Mesenchymal stem cell (in vitro differentiated cells and primary cell): Measurements from ENCODE around the gene GTPBP2.

Experiments
- DNase-seq: peaks from one replicate; pipeline ENCODE4 v3.0.0-alpha.2; 2013
- H2AFZ ChIP-seq: one replicate; pipeline ENCODE4 v1.6.1; 2013; ENCODE audit warnings: low read depth, mild to moderate bottlenecking, control low read depth, inconsistent platforms, low read length, moderate library complexity
- H2AK5ac ChIP-seq: 2 replicates; pipeline ENCODE4 v1.6.1; 2013; ENCODE audit warnings: low read length, moderate library complexity, mild to moderate bottlenecking, inconsistent platforms; ENCODE audit not compliant: severe bottlenecking
- H2BK120ac ChIP-seq: one replicate; pipeline ENCODE4 v1.6.1; 2013; ENCODE audit warnings: low read depth, mild to moderate bottlenecking, inconsistent platforms, low read length, moderate library complexity
- H2BK12ac ChIP-seq, 2 experiments: one replicate each; pipeline ENCODE4 v1.6.1; 2013; ENCODE audit warnings: inconsistent platforms in 2 of 2, low read length in 2 of 2, mild to moderate bottlenecking in 2 of 2, moderate library complexity in 2 of 2, control low read depth in 1 of 2
- H2BK15ac ChIP-seq: one replicate; pipeline ENCODE4 v1.6.1; 2013; ENCODE audit warnings: mild to moderate bottlenecking, low read depth, inconsistent platforms; ENCODE audit not compliant: poor library complexity, severe bottlenecking
- H2BK5ac ChIP-seq: 2 replicates; pipeline ENCODE4 v1.6.1; 2013; ENCODE audit warnings: low read depth, mild to moderate bottlenecking, low read length, control low read depth, inconsistent platforms; ENCODE audit not compliant: poor library complexity, severe bottlenecking
- H3K14ac ChIP-seq, 2 experiments: one replicate each; pipeline ENCODE4 v1.6.1; 2013; ENCODE audit warnings: inconsistent platforms in 2 of 2, low read length in 2 of 2, control low read depth in 1 of 2, mild to moderate bottlenecking in 1 of 2, moderate library complexity in 1 of 2
- H3K18ac ChIP-seq, 2 experiments: one replicate each; pipeline ENCODE4 v1.6.1; 2013; ENCODE audit warnings: inconsistent platforms in 2 of 2, low read length in 2 of 2, control low read depth in 1 of 2, low read depth in 1 of 2, mild to moderate bottlenecking in 1 of 2
- H3K23ac ChIP-seq, 2 experiments: one replicate each; pipeline ENCODE4 v1.6.1; 2013; ENCODE audit warnings: inconsistent platforms in 2 of 2, low read length in 2 of 2, mild to moderate bottlenecking in 2 of 2, moderate library complexity in 2 of 2, control low read depth in 1 of 2
- H3K27ac ChIP-seq: 2 replicates; pipeline ENCODE4 v1.5.1; 2013; ENCODE audit warnings: mild to moderate bottlenecking, moderate library complexity, low read length, control low read depth, inconsistent platforms; ENCODE audit not compliant: poor library complexity, severe bottlenecking
- H3K27me3 ChIP-seq, 2 experiments: 2 replicates each; pipeline versions ENCODE4 v1.6.1 to v1.7.0; 2013; ENCODE audit warnings: low read length in 2 of 2, mild to moderate bottlenecking in 2 of 2, moderate library complexity in 2 of 2, control low read depth in 1 of 2, inconsistent platforms in 1 of 2; ENCODE audit not compliant: control insufficient read depth in 1 of 2, insufficient read depth in 1 of 2
- H3K36me3 ChIP-seq, 2 experiments: 2 replicates each; pipeline versions ENCODE4 v1.6.1 to v1.7.0; 2013; ENCODE audit warnings: low read length in 2 of 2, control low read depth in 1 of 2, inconsistent platforms in 1 of 2, low read depth in 1 of 2, mild to moderate bottlenecking in 1 of 2; ENCODE audit not compliant: insufficient read depth in 2 of 2, control insufficient read depth in 1 of 2
- H3K4ac ChIP-seq, 2 experiments: one replicate each; pipeline ENCODE4 v1.6.1; 2013; ENCODE audit warnings: inconsistent platforms in 2 of 2, low read length in 2 of 2, mild to moderate bottlenecking in 2 of 2, moderate library complexity in 2 of 2, control low read depth in 1 of 2, low read depth in 1 of 2
- H3K4me1 ChIP-seq: 2 replicates; pipeline ENCODE4 v1.6.1; 2013; ENCODE audit warnings: low read depth, low read length, control low read depth; ENCODE audit not compliant: control insufficient read depth, insufficient read depth
- H3K4me2 ChIP-seq: 2 replicates; pipeline ENCODE4 v1.6.1; 2013; ENCODE audit warnings: low read length, mild to moderate bottlenecking, inconsistent platforms; ENCODE audit not compliant: poor library complexity, severe bottlenecking
- H3K4me3 ChIP-seq, 2 experiments: 2 replicates each; pipeline versions ENCODE4 v1.5.1 to v1.7.0; 2013; ENCODE audit warnings: low read length in 2 of 2, mild to moderate bottlenecking in 2 of 2, control low read depth in 1 of 2, low read depth in 1 of 2; ENCODE audit not compliant: insufficient read depth in 1 of 2
- H3K79me1 ChIP-seq: replicated peaks from 2 replicates; pipeline ENCODE4 v1.6.1; 2013; ENCODE audit warnings: mild to moderate bottlenecking, control low read depth, low read length, inconsistent platforms; ENCODE audit not compliant: poor library complexity, severe bottlenecking
- H3K9ac ChIP-seq: 2 replicates; pipeline ENCODE4 v1.7.0; 2013; ENCODE audit warnings: mild to moderate bottlenecking, low read length, moderate library complexity
- H3K9me3 ChIP-seq: 2 replicates; pipeline ENCODE4 v1.7.0; 2013; ENCODE audit warnings: mild to moderate bottlenecking, low read length; ENCODE audit not compliant: control insufficient read depth
- H4K8ac ChIP-seq: one replicate; pipeline ENCODE4 v1.6.1; 2013; ENCODE audit warnings: inconsistent platforms, mild to moderate bottlenecking, low read length, moderate library complexity
- H4K91ac ChIP-seq: one replicate; pipeline ENCODE4 v1.6.1; 2013; ENCODE audit warnings: mild to moderate bottlenecking, low read length, inconsistent platforms
- WGBS: methylation state at CpG from one replicate; pipeline ENCODE4 v1.1.7; 2013; ENCODE audit warnings: mixed read lengths; 5-methylcytosine and 5-hydroxymethylcytosine counted together

Gene GTPBP2

DNA sequence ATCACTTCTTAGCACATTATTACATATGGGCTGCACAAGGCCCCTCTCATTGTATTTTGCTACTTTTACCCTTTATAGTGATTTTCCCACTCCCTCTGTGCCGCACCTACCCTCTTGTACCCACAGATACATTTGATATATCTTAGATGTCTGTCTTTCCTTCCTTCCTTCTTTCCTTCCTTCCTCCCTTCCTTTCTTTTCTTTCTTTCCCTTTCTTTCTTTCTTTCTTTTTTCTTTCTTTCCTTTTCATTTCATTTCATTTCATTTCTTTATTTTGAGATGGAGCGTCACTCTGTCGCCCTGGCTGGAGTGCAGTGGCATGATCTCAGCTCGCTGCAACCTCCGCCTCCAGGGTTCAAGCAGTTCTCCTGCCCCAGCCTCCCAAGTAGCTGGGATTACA is 40.9 kb downstream of the GTPBP2 start:
- Histone ChIP-seq H3K36me3 (peaks cover 30 to 92% of the 10 kb centered on the region in 2 experiments), H2BK5ac (no peak overlapping the region), H2AK5ac (no peak overlapping the region), H3K79me1 (peaks cover 23% of the 10 kb centered on the region), H3K27me3 (no peaks in the 10 kb centered on the region), H3K23ac (no peak overlapping the region), H2BK15ac (no peak overlapping the region), H3K4me1 (peaks cover 4% of the 10 kb centered on the region), H4K8ac (no peak overlapping the region), H3K9me3 (no peaks in the 10 kb centered on the region), H3K4ac (no peak overlapping the region), H3K14ac (no peak overlapping the region), H3K27ac (no peak overlapping the region), H2AFZ (no peak overlapping the region), H3K18ac (no peak overlapping the region), H2BK12ac (no peak overlapping the region), H3K9ac (no peak overlapping the region), H4K91ac (no peak overlapping the region), H2BK120ac (no peak overlapping the region), H3K4me3 (no peak overlapping the region), H3K4me2 (no peak overlapping the region)
- 99% methylated on average over 5 of the region's 5 CpGs for WGBS
- no peak for DNase-seq

DNA sequence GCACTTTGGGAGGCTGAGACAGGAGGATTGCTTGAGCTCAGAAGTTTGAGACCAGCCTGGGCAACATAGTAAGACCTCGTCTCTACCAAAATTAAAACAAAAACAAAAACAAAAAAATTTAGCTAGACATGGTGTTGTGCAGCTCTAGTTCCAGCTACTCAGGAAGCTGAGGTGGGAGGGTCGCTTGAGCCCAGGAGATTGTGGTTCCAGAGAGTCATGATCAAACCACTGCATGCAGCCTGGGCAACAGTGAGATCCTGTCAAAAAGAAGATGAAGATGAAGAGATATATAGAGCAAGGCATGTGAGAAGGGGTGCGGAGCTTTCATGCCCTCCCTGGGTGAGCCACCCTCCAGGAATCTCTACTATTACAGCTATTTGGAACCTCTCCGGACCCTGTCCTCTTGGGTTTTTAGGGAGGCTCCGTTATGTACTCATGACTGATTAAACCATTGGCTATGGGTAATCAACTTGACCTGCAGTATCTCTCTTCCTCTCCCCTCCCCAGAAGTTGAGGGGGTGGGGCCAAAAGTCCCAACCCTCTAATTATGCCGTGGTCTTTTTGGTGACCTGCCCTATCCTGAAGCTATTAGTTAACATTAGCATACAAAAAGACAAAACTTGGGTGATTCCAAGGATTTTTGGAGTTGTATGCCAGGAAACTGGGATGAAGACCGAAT is 44.0 kb downstream of the GTPBP2 start:
- H4K8ac ChIP-seq = no peak overlapping the region
- H3K4me1 ChIP-seq = peaks cover 4% of the 10 kb centered on the region
- H4K91ac ChIP-seq = no peak overlapping the region
- H3K4ac ChIP-seq = no peak overlapping the region
- no peak overlapping the region for H2AK5ac ChIP-seq
- H3K27me3 ChIP-seq = no peaks in the 10 kb centered on the region
- H3K4me2 ChIP-seq = no peak overlapping the region
- H3K27ac ChIP-seq = no peak overlapping the region
- H3K9me3 ChIP-seq = no peaks in the 10 kb centered on the region
- no peak overlapping the region for H2BK5ac ChIP-seq
- no peak overlapping the region for H2BK15ac ChIP-seq
- no peak overlapping the region for H3K4me3 ChIP-seq
- no peak for DNase-seq
- no peak overlapping the region for H2BK120ac ChIP-seq
- peaks cover 36 to 78% of the 10 kb centered on the region in 2 experiments for H3K36me3 ChIP-seq
- no peak overlapping the region for H2BK12ac ChIP-seq
- peaks cover 18% of the 10 kb centered on the region for H3K79me1 ChIP-seq
- H3K9ac ChIP-seq = no peak overlapping the region
- H2AFZ ChIP-seq = no peak overlapping the region
- WGBS = 75% methylated on average over 5 of the region's 7 CpGs
- no peak overlapping the region for H3K14ac ChIP-seq
- H3K23ac ChIP-seq = no peak overlapping the region
- H3K18ac ChIP-seq = no peak overlapping the region

GRCh38 chr6:43582911-43583310 is 46.2 kb downstream of the GTPBP2 start:
- Histone ChIP-seq H3K14ac (no peak overlapping the region), H3K4me3 (no peak overlapping the region), H3K4ac (no peak overlapping the region), H4K8ac (no peak overlapping the region), H3K18ac (no peak overlapping the region), H2BK15ac (no peak overlapping the region), H3K4me2 (no peak overlapping the region), H3K27me3 (no peaks in the 10 kb centered on the region), H2BK5ac (no peak overlapping the region), H3K36me3 (peaks cover 32 to 59% of the 10 kb centered on the region in 2 experiments), H2BK12ac (no peak overlapping the region), H2AFZ (no peak overlapping the region), H3K9ac (peak overlapping the region; percentile 46), H2BK120ac (no peak overlapping the region), H4K91ac (no peak overlapping the region), H3K27ac (no peak overlapping the region), H3K23ac (no peak overlapping the region), H3K4me1 (peaks cover 8% of the 10 kb centered on the region), H3K9me3 (no peaks in the 10 kb centered on the region), H3K79me1 (peaks cover 16% of the 10 kb centered on the region), H2AK5ac (no peak overlapping the region)
- WGBS = 95% methylated on average over 3 of the region's 5 CpGs
- DNase-seq = no peak

- no peak overlapping the region for H4K8ac ChIP-seq
- peak; percentile 25 for DNase-seq
- no peak overlapping the region for H3K23ac ChIP-seq
- no peaks in the 10 kb centered on the region for H3K9me3 ChIP-seq
- H2AFZ ChIP-seq = no peak overlapping the region
- no peak overlapping the region for H2BK120ac ChIP-seq
- no peak overlapping the region for H2BK15ac ChIP-seq
- no peak overlapping the region for H3K14ac ChIP-seq
- peaks cover 6% of the 10 kb centered on the region for H3K4me1 ChIP-seq
- peak overlapping the region; percentile 20 for H3K9ac ChIP-seq
- no peak overlapping the region for H3K4ac ChIP-seq
- H3K79me1 ChIP-seq = peaks cover 9% of the 10 kb centered on the region
- no peak overlapping the region for H2BK5ac ChIP-seq
- H4K91ac ChIP-seq = no peak overlapping the region
- H3K4me3 ChIP-seq = peak overlapping the region in 1 of 2 experiments; percentile 60
- H2BK12ac ChIP-seq = no peak overlapping the region
- H3K27ac ChIP-seq = peak overlapping the region; percentile 93
- H2AK5ac ChIP-seq = no peak overlapping the region
- no peak overlapping the region for H3K18ac ChIP-seq
- H3K27me3 ChIP-seq = no peaks in the 10 kb centered on the region
- H3K4me2 ChIP-seq = peak overlapping the region; percentile 56
- peaks cover 11 to 23% of the 10 kb centered on the region in 2 experiments for H3K36me3 ChIP-seq
- no CpG with 5 or more reads among the region's 2 CpGs for WGBS
Observed at GRCh38 chr6:43579171-43579570, 49.9 kb downstream of the GTPBP2 start.
